IMR-90 (cell line): ENCODE results near the gene CEP85. TPM values are rescaled to one million over a fixed set of nuclear protein-coding genes. Genes with fewer than 3 reads are reported as not detected.
A peak's percentile ranks its signal among the peaks of the same experiment; 100 is the strongest.

Experiments
- ATAC-seq: fragments of 200-7000 bp; cut with Tn5 transposase; 2 replicates; pipeline ENCODE4 v1.9.1; 2020; ENCODE audit warnings: low read depth, mild to moderate bottlenecking, moderate library complexity
- BruUV-seq: library from RNA; stranded (reverse); fragments of 400-500 nt; replicated peaks from 2 replicates; lab custom pipeline; 2021; lab: Mats Ljungman, UMichigan
- CTCF ChIA-PET: fragments of 300-600 bp; formaldehyde crosslinking; extraction: SDS; loops from one replicate; lab custom pipeline; 2021; ENCODE audit warnings: antibody characterized with exemption; lab: Yijun Ruan, JAX
- POLR2A ChIA-PET: fragments of 300-600 bp; sonication (Branson Sonifier 250); formaldehyde crosslinking; loops from one replicate; lab custom pipeline; 2022; ENCODE audit warnings: antibody characterized with exemption; ENCODE audit not compliant: unreplicated experiment; lab: Charles Lee
- DNase-seq: peaks from one replicate; pipeline ENCODE4 v3.0.0; 2013
- H2AFZ ChIP-seq: replicated peaks from 2 replicates; pipeline ENCODE3; 2013; ENCODE audit warnings: low read length, mild to moderate bottlenecking; ENCODE audit not compliant: poor library complexity
- H2AK5ac ChIP-seq: 2 replicates; pipeline ENCODE4 v1.6.1; 2013; ENCODE audit warnings: low read depth, low read length, inconsistent platforms
- H2AK9ac ChIP-seq: replicated peaks from 2 replicates; pipeline ENCODE3; 2013; ENCODE audit warnings: mild to moderate bottlenecking, low read depth, low read length, moderate library complexity; ENCODE audit not compliant: poor library complexity
- H2BK120ac ChIP-seq: 2 replicates; pipeline ENCODE4 v1.6.1; 2013; ENCODE audit warnings: low read depth, low read length, inconsistent platforms
- H2BK15ac ChIP-seq: 3 replicates; pipeline ENCODE4 v1.6.1; 2013; ENCODE audit warnings: low read depth, low read length, inconsistent platforms
- H2BK20ac ChIP-seq: 2 replicates; pipeline ENCODE4 v1.6.1; 2013; ENCODE audit warnings: low read depth, mild to moderate bottlenecking, inconsistent platforms, low read length, moderate library complexity
- H2BK5ac ChIP-seq: 2 replicates; pipeline ENCODE4 v1.6.1; 2013; ENCODE audit warnings: mild to moderate bottlenecking, low read depth, low read length, inconsistent platforms; ENCODE audit not compliant: poor library complexity, severe bottlenecking
- H3K14ac ChIP-seq: replicated peaks from 2 replicates; pipeline ENCODE4 v1.6.1; 2013; ENCODE audit warnings: low read depth, low read length, inconsistent platforms
- H3K18ac ChIP-seq: 2 replicates; pipeline ENCODE4 v1.6.1; 2013; ENCODE audit warnings: low read depth, low read length, control low read depth
- H3K23ac ChIP-seq: 2 replicates; pipeline ENCODE4 v1.6.1; 2013; ENCODE audit warnings: low read depth, low read length, inconsistent platforms
- H3K27ac ChIP-seq: 2 replicates; pipeline ENCODE4 v1.5.1; 2013; ENCODE audit warnings: mild to moderate bottlenecking, control low read depth, low read length; ENCODE audit not compliant: insufficient read depth
- H3K27me3 ChIP-seq: 2 replicates; pipeline ENCODE4 v1.6.1; 2013; ENCODE audit warnings: low read length; ENCODE audit not compliant: control insufficient read depth, insufficient read depth
- H3K36me3 ChIP-seq: 2 replicates; pipeline ENCODE4 v1.6.1; 2013; ENCODE audit warnings: low read length, mixed read lengths; ENCODE audit not compliant: control insufficient read depth, insufficient read depth
- H3K4ac ChIP-seq: 2 replicates; pipeline ENCODE4 v1.6.1; 2013; ENCODE audit warnings: low read depth, low read length, inconsistent platforms
- H3K4me1 ChIP-seq: 2 replicates; pipeline ENCODE4 v1.6.1; 2013; ENCODE audit warnings: low read length, mixed read lengths; ENCODE audit not compliant: control insufficient read depth, insufficient read depth
- H3K4me2 ChIP-seq: 2 replicates; pipeline ENCODE4 v1.6.1; 2013; ENCODE audit warnings: low read depth, mild to moderate bottlenecking, control low read depth, low read length, moderate library complexity
- H3K4me3 ChIP-seq: 2 replicates; pipeline ENCODE4 v1.5.1; 2013; ENCODE audit warnings: low read depth, mild to moderate bottlenecking, control low read depth, low read length, moderate library complexity; ENCODE audit not compliant: insufficient read depth
- H3K56ac ChIP-seq: 2 replicates; pipeline ENCODE4 v1.6.1; 2013; ENCODE audit warnings: low read length, inconsistent platforms; ENCODE audit not compliant: insufficient read depth; ENCODE audit errors: extremely low read depth
- H3K79me1 ChIP-seq, 2 experiments: 2 replicates each; pipeline ENCODE4 v1.6.1; 2013; ENCODE audit warnings: low read length in 2 of 2, inconsistent platforms in 1 of 2, low read depth in 1 of 2
- H3K9ac ChIP-seq: 2 replicates; pipeline ENCODE4 v1.6.1; 2013; ENCODE audit warnings: low read depth, low read length, control low read depth
- H3K9me1 ChIP-seq: 2 replicates; pipeline ENCODE4 v1.6.1; 2013; ENCODE audit warnings: low read length, inconsistent platforms; ENCODE audit not compliant: insufficient read depth
- H3K9me3 ChIP-seq: 2 replicates; pipeline ENCODE4 v1.6.1; 2013; ENCODE audit warnings: low read length; ENCODE audit not compliant: control insufficient read depth, insufficient read depth
- H4K20me1 ChIP-seq: 2 replicates; pipeline ENCODE4 v1.6.1; 2013; ENCODE audit warnings: low read length, inconsistent platforms; ENCODE audit not compliant: insufficient read depth
- H4K5ac ChIP-seq: 2 replicates; pipeline ENCODE4 v1.6.1; 2013; ENCODE audit warnings: mild to moderate bottlenecking, low read depth, low read length, control low read depth
- H4K8ac ChIP-seq, 2 experiments: 2 replicates each; pipeline ENCODE4 v1.6.1; 2013; ENCODE audit warnings: low read depth in 2 of 2, low read length in 2 of 2, control low read depth in 1 of 2, inconsistent platforms in 1 of 2
- H4K91ac ChIP-seq: 2 replicates; pipeline ENCODE4 v1.6.1; 2013; ENCODE audit warnings: low read depth, low read length, inconsistent platforms; ENCODE audit not compliant: insufficient read depth
- BHLHE40 ChIP-seq: fragments of 150-350 bp; IDR thresholded peaks from 2 replicates; pipeline ENCODE4 v1.6.1; 2016; ENCODE audit warnings: mild to moderate bottlenecking, low read depth, low read length
- CEBPB ChIP-seq: IDR thresholded peaks from 2 replicates; pipeline ENCODE4 v1.6.1; 2012; ENCODE audit warnings: low read depth, low read length, improper control_type of control experiment
- CHD1 ChIP-seq: IDR thresholded peaks from 2 replicates; pipeline ENCODE4 v1.6.1; 2012; ENCODE audit warnings: low read depth, low read length, improper control_type of control experiment
- MAFK ChIP-seq: IDR thresholded peaks from 2 replicates; pipeline ENCODE4 v1.6.1; 2012; ENCODE audit warnings: low read depth, low read length, improper control_type of control experiment
- MAZ ChIP-seq: IDR thresholded peaks from 2 replicates; pipeline ENCODE4 v1.6.1; 2012; ENCODE audit warnings: low read depth, mild to moderate bottlenecking, low read length, improper control_type of control experiment, moderate library complexity, borderline replicate concordance
- MXI1 ChIP-seq: IDR thresholded peaks from 2 replicates; pipeline ENCODE4 v1.6.1; 2012; ENCODE audit warnings: low read depth, mild to moderate bottlenecking, low read length, moderate library complexity, borderline replicate concordance
- NFE2L2 ChIP-seq: fragments of 150-350 bp; IDR thresholded peaks from 2 replicates; pipeline ENCODE4 v1.6.1; 2016; ENCODE audit warnings: low read depth, mild to moderate bottlenecking, low read length
- POLR2A ChIP-seq: IDR thresholded peaks from 2 replicates; pipeline ENCODE4 v1.6.1; 2012; ENCODE audit warnings: mild to moderate bottlenecking, low read depth, low read length
- RAD21 ChIP-seq: IDR thresholded peaks from 2 replicates; pipeline ENCODE4 v1.6.1; 2012; ENCODE audit warnings: low read length, improper control_type of control experiment
- SMC3 ChIP-seq: fragments of 150-350 bp; IDR thresholded peaks from 2 replicates; pipeline ENCODE4 v1.6.1; 2016; ENCODE audit warnings: low read depth, mild to moderate bottlenecking, antibody characterized with exemption, low read length, moderate library complexity
- WGBS, 2 experiments: methylation state at CpG; one replicate each; pipeline versions ENCODE4 v1.1.5 to v1.1.7; 2013; ENCODE audit warnings: missing lambda C conversion rate in 2 of 2; ENCODE audit not compliant: insufficient read length in 1 of 2; ENCODE audit errors: extremely low coverage in 2 of 2; 5-methylcytosine and 5-hydroxymethylcytosine counted together
- dilution Hi-C: fragments of 300-500 bp; cut with HindIII; formaldehyde crosslinking; loops from one replicate; pipeline ENCODE4 v1.14.3; 2018; ENCODE audit warnings: low sequenced_read_pairs; ENCODE audit not compliant: unreplicated experiment
- in situ Hi-C: fragments of 300-500 bp; cut with MboI; formaldehyde crosslinking; loops from 3 replicates; pipeline ENCODE4 v1.14.3; 2019; ENCODE audit warnings: low sequenced_read_pairs, inconsistent platforms, mixed read lengths
- intact Hi-C: fragments of 100-400 bp; cut with micrococcal nuclease; formaldehyde crosslinking; loops from 2 replicates; pipeline ENCODE4 v1.10.0; 2022
- polyA plus RNA-seq, 3 experiments: library from polyadenylated mRNA; depleted of rRNA; stranded (reverse); fragments of >200 nt; gene quantifications; 2 replicates each; pipeline ENCODE4 v1.2.3, GENCODE V29; 2012; ENCODE audit warnings: low replicate concordance in 1 of 3
- total RNA-seq: library from RNA; depleted of rRNA; stranded (reverse); fragments of >200 nt; gene quantifications from 2 replicates; pipeline ENCODE4 v1.2.3, GENCODE V29; 2012
- TF ChIP-seq, protein P1 (sequence below): conservative IDR thresholded peaks from 2 replicates; pipeline ENCODE4 v1.5.1; 2012; ENCODE audit warnings: mild to moderate bottlenecking, low read depth, low read length, improper control_type of control experiment
- TF ChIP-seq, protein P2 (sequence below): fragments of 150-350 bp; IDR thresholded peaks from 2 replicates; pipeline ENCODE4 v1.6.1; 2016; ENCODE audit warnings: low read depth, mild to moderate bottlenecking, low read length, moderate library complexity, borderline replicate concordance
- TF ChIP-seq, protein P3 (sequence below): fragments of 150-350 bp; IDR thresholded peaks from 2 replicates; pipeline ENCODE4 v1.6.1; 2017; ENCODE audit warnings: mild to moderate bottlenecking, antibody characterized with exemption, low read length, low read depth

CEP85 gene
- total and polyA plus RNA-seq, 2 of the 4 experiments (the other 2 are of a cell fraction), result 11.5 to 11.8 TPM

GRCh38 chr1:26275580-26276431, 41.8 kb downstream of the CEP85 start:
- H3K27ac ChIP-seq, result peak overlapping the region; percentile 56
- peaks cover 17% of the 10 kb centered on the region for H3K9me1 ChIP-seq
- H3K23ac ChIP-seq, result no peak overlapping the region
- intact Hi-C loops (loop anchor here (1.0 to 5.0 kb wide), 4 partner anchors 45 to 239 kb away; no protein-coding TSS in a partner anchor), dilution Hi-C loops (no loop called here), in situ Hi-C loops (no loop called here)
- peak; percentile 42 for ATAC-seq
- peak overlapping the region; percentile 50 for H2BK120ac ChIP-seq
- H2BK20ac ChIP-seq, result peak overlapping the region; percentile 23; the same call in 1 of the 2 replicates
- H3K4ac ChIP-seq, result peak overlapping the region; percentile 38
- H3K4me2 ChIP-seq, result no peak overlapping the region; the same call in 1 of the 2 replicates
- H3K4me1 ChIP-seq, result peaks cover 29% of the 10 kb centered on the region
- H2AFZ ChIP-seq, result peak overlapping the region; percentile 84
- peak overlapping the region; percentile 1; the same call in 1 of the 2 replicates for H3K9ac ChIP-seq
- no CpG with 5 or more reads among the region's 3 CpGs for WGBS, 2 experiments
- no peak overlapping the region for H3K4me3 ChIP-seq
- peak overlapping the region; percentile 53 for H4K91ac ChIP-seq
- H2AK9ac ChIP-seq, result peak overlapping the region; percentile 88
- peak overlapping the region; percentile 83 for H2AK5ac ChIP-seq
- ChIA-PET POLR2A (no interaction called here), CTCF (interaction anchor here (0.6 to 2.3 kb wide), 7 partner anchors 10 to 461 kb away, joined by 3 to 18 read pairs (median 5); no protein-coding TSS in a partner anchor)
- peaks cover 6 to 35% of the 10 kb centered on the region in 2 experiments; a peak in 3 of 4 replicates for H3K79me1 ChIP-seq
- peak overlapping the region; percentile 73 for H3K56ac ChIP-seq
- H3K14ac ChIP-seq, result peak overlapping the region; percentile 58; the same call in 1 of the 2 replicates
- H3K9me3 ChIP-seq, result no peaks in the 10 kb centered on the region
- H3K27me3 ChIP-seq, result no peaks in the 10 kb centered on the region
- H2BK15ac ChIP-seq, result peak overlapping the region; percentile 13; the same call in 1 of the 3 replicates
- peaks cover 22% of the 10 kb centered on the region for H4K20me1 ChIP-seq
- H4K8ac ChIP-seq, result peak overlapping the region; percentile 2 to 65; a peak in 2 of 4 replicates
- H3K36me3 ChIP-seq, result peaks cover 4% of the 10 kb centered on the region; the same call in 1 of the 2 replicates
- H3K18ac ChIP-seq, result 0 out of 2 replicates have a peak overlapping the region, but pooled peaks have one; percentile 2
- DNase-seq, result peak; percentile 95
- peak overlapping the region; percentile 27; the same call in 1 of the 2 replicates for H4K5ac ChIP-seq
- H2BK5ac ChIP-seq, result peak overlapping the region; percentile 78
- no TSS peak for BruUV-seq
- no peak for TF ChIP-seq MAFK
- no peak for TF ChIP-seq POLR2A
- TF ChIP-seq, protein P1, sequence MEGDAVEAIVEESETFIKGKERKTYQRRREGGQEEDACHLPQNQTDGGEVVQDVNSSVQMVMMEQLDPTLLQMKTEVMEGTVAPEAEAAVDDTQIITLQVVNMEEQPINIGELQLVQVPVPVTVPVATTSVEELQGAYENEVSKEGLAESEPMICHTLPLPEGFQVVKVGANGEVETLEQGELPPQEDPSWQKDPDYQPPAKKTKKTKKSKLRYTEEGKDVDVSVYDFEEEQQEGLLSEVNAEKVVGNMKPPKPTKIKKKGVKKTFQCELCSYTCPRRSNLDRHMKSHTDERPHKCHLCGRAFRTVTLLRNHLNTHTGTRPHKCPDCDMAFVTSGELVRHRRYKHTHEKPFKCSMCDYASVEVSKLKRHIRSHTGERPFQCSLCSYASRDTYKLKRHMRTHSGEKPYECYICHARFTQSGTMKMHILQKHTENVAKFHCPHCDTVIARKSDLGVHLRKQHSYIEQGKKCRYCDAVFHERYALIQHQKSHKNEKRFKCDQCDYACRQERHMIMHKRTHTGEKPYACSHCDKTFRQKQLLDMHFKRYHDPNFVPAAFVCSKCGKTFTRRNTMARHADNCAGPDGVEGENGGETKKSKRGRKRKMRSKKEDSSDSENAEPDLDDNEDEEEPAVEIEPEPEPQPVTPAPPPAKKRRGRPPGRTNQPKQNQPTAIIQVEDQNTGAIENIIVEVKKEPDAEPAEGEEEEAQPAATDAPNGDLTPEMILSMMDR, result peak; percentile 72
- no peak for TF ChIP-seq CHD1
- TF ChIP-seq, protein P2, sequence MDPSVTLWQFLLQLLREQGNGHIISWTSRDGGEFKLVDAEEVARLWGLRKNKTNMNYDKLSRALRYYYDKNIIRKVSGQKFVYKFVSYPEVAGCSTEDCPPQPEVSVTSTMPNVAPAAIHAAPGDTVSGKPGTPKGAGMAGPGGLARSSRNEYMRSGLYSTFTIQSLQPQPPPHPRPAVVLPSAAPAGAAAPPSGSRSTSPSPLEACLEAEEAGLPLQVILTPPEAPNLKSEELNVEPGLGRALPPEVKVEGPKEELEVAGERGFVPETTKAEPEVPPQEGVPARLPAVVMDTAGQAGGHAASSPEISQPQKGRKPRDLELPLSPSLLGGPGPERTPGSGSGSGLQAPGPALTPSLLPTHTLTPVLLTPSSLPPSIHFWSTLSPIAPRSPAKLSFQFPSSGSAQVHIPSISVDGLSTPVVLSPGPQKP, result no peak
- TF ChIP-seq MXI1, result peak; percentile 50; the same call in 1 of the 2 replicates
- TF ChIP-seq, protein P3, sequence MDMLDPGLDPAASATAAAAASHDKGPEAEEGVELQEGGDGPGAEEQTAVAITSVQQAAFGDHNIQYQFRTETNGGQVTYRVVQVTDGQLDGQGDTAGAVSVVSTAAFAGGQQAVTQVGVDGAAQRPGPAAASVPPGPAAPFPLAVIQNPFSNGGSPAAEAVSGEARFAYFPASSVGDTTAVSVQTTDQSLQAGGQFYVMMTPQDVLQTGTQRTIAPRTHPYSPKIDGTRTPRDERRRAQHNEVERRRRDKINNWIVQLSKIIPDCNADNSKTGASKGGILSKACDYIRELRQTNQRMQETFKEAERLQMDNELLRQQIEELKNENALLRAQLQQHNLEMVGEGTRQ, result peak; percentile 87
- TF ChIP-seq SMC3, result peak; percentile 84
- peak; percentile 73 for TF ChIP-seq RAD21
- TF ChIP-seq NFE2L2, result no peak
- no peak for TF ChIP-seq BHLHE40
- TF ChIP-seq MAZ, result peak; percentile 53; the same call in 1 of the 2 replicates
- TF ChIP-seq CEBPB, result no peak
